SJCRH30 (cell line): ENCODE results near the gene KCTD8. TPM values are rescaled to one million over a fixed set of nuclear protein-coding genes. Genes with fewer than 3 reads are reported as not detected.
A peak's percentile ranks its signal among the peaks of the same experiment; 100 is the strongest.

ENCODE experiments used
- DNase-seq, 2 experiments: peaks; one replicate each; pipeline ENCODE4 v3.0.0-alpha.2; 2015 to 2020
- H3K27ac ChIP-seq: fragments of 250-450 bp; sonication (Bioruptor Pico); 2 replicates; pipeline ENCODE4 v1.5.1; 2020; ENCODE audit warnings: mild to moderate bottlenecking, moderate library complexity
- H3K27me3 ChIP-seq: fragments of 250-450 bp; sonication (Bioruptor Pico); 2 replicates; pipeline ENCODE4 v1.5.1; 2020; ENCODE audit warnings: mild to moderate bottlenecking, moderate library complexity
- H3K36me3 ChIP-seq: fragments of 250-450 bp; sonication (Bioruptor Pico); 2 replicates; pipeline ENCODE4 v1.5.1; 2020; ENCODE audit warnings: mild to moderate bottlenecking, moderate library complexity
- H3K4me1 ChIP-seq: fragments of 250-450 bp; sonication (Bioruptor Pico); 2 replicates; pipeline ENCODE4 v1.5.1; 2020; ENCODE audit warnings: mild to moderate bottlenecking, moderate library complexity
- H3K4me3 ChIP-seq: fragments of 250-450 bp; sonication (Bioruptor Pico); 2 replicates; pipeline ENCODE4 v1.5.1; 2020; ENCODE audit warnings: mild to moderate bottlenecking, moderate library complexity
- H3K9me3 ChIP-seq: fragments of 250-450 bp; sonication (Bioruptor Pico); replicated peaks from 2 replicates; pipeline ENCODE4 v1.5.1; 2020; ENCODE audit warnings: mild to moderate bottlenecking, moderate library complexity
- total RNA-seq: library from RNA; depleted of rRNA; stranded (reverse); fragments of >200 nt; shearing (Covaris generic); gene quantifications from 2 replicates; pipeline ENCODE4 v1.2.3, GENCODE V29; 2014; rRNA removed

KCTD8 gene
- total RNA-seq, 1 experiment from 2014 or later, result not detected

DNA sequence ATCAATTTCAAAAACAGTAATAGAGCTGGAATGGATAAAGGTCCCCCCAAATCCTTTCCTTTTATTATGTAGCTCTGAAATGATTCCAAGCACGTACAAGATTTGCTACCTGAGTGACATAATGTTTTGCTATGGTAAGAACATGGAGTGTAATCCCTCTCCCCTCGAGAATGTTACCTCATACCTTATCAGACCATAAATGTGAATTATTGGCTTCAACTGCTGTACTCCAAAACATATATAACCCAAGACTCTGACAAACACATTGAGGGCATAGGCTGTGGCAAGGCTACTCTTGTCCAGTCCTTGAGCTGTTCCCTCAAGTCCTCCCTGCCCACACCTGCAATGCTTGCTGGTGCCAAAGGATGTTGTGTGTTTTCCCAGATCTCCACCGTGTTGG lies 286.9 kb downstream of the KCTD8 start:
- no peak overlapping the region for H3K4me3 ChIP-seq
- no peak for DNase-seq
- H3K9me3 ChIP-seq, result no peaks in the 10 kb centered on the region
- no peaks in the 10 kb centered on the region for H3K27me3 ChIP-seq
- H3K36me3 ChIP-seq, result no peaks in the 10 kb centered on the region
- peaks cover 39% of the 10 kb centered on the region for H3K4me1 ChIP-seq
- no peak overlapping the region for H3K27ac ChIP-seq

GRCh38 chr4:44160776-44161367 lies 287.7 kb downstream of the KCTD8 start:
- no peaks in the 10 kb centered on the region for H3K27me3 ChIP-seq
- H3K4me3 ChIP-seq, result no peak overlapping the region
- H3K27ac ChIP-seq, result no peak overlapping the region; the same call in 1 of the 2 replicates
- peaks cover 39% of the 10 kb centered on the region for H3K4me1 ChIP-seq
- DNase-seq, result peak in 1 of 2 experiments; percentile 12
- H3K36me3 ChIP-seq, result no peaks in the 10 kb centered on the region
- no peaks in the 10 kb centered on the region for H3K9me3 ChIP-seq

GRCh38 chr4:44159991-44160390 lies 288.6 kb downstream of the KCTD8 start:
- Histone ChIP-seq H3K27me3 (no peaks in the 10 kb centered on the region), H3K4me1 (peaks cover 39% of the 10 kb centered on the region), H3K9me3 (no peaks in the 10 kb centered on the region), H3K36me3 (no peaks in the 10 kb centered on the region), H3K4me3 (no peak overlapping the region), H3K27ac (peak overlapping the region; percentile 32; the same call in 1 of the 2 replicates)
- peak in 1 of 2 experiments; percentile 62 for DNase-seq

DNA sequence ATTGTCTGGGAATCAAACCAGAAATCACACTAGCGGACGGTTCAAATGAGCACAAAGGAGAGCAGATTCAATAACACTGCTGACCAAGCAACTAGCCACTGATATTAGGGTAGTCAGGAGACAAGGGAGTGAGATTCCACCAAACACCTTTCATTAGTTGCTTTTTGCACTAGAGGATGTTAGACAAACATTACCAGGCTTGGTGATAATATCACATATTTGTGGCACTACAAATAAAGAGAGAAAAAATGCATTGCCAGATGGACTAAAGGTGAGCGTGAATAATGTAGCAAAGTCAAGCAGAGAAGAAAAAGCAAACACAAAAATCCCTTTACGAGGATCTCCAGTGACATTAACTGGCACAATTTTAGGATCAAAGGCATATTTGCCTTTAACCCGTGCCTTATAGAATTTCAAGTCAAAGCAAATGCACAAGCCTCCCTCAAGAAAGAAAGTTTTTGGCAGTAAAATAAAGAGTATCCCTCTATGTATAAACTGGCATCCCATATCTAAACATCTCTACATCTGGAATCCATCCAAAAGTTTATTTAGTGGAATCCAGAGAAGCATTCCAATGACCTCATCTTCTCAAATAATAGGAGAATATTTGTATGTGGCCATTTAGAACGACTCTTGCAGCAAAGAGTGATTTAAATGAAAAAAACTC lies 290.9 kb downstream of the KCTD8 start:
- no peaks in the 10 kb centered on the region for H3K36me3 ChIP-seq
- no peaks in the 10 kb centered on the region for H3K27me3 ChIP-seq
- H3K27ac ChIP-seq, result peak overlapping the region; percentile 43
- no peak overlapping the region for H3K4me3 ChIP-seq
- H3K9me3 ChIP-seq, result no peaks in the 10 kb centered on the region
- peak; percentile 12 to 71 for DNase-seq
- H3K4me1 ChIP-seq, result peaks cover 39% of the 10 kb centered on the region

DNA sequence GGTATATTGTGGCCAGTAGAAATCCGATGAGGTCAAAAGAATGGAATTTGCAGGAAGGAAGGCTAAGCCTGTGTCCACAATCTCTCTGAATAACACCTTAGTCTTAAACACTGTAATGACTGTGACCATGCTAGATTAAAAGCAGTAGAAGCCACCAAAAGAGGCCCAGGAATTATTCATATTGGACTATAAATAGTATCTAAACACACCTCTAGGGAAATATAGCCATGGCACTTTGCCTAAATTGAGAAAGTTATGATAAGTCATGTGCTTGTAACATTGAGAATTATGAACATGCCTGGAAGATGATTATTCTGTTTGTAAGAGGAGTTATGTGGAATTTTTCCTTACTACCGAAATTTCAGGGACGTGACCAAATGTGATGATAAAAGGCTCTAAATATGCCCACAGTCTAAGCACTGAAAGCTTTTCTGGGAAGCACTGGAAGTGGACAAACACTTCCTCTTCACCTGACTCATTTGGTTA lies 298.5 kb downstream of the KCTD8 start:
- peaks cover 32% of the 10 kb centered on the region for H3K4me1 ChIP-seq
- no peaks in the 10 kb centered on the region for H3K9me3 ChIP-seq
- no peak overlapping the region for H3K4me3 ChIP-seq
- no peaks in the 10 kb centered on the region for H3K27me3 ChIP-seq
- DNase-seq, result peak; percentile 26 to 71
- no peaks in the 10 kb centered on the region; the same call in 1 of the 2 replicates for H3K36me3 ChIP-seq
- H3K27ac ChIP-seq, result peak overlapping the region; percentile 52

DNA sequence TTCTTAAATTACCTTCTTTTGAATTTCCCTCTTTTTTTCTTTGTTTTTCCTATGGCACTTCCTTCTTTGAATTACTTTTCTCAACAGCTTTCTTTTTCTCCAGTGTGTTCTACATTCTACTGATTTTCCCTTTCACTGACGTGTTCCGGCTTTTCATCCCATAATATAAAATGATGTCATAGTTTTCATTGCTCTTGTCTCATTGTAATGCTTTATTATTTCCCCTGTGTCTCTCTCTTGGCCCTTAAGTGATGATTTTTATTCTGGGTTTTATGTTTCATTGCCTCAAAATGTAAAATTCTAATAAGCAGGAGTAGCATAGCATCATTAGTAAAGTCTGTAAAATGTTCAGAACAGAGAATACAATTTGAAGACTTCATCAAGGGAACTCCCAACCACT lies 299.3 kb downstream of the KCTD8 start:
- Histone ChIP-seq H3K27ac (peak overlapping the region; percentile 52), H3K36me3 (no peaks in the 10 kb centered on the region; the same call in 1 of the 2 replicates), H3K9me3 (no peaks in the 10 kb centered on the region), H3K27me3 (no peaks in the 10 kb centered on the region), H3K4me1 (peaks cover 32% of the 10 kb centered on the region), H3K4me3 (no peak overlapping the region)
- no peak for DNase-seq

- no peak for DNase-seq
- no peaks in the 10 kb centered on the region for H3K9me3 ChIP-seq
- no peak overlapping the region for H3K27ac ChIP-seq
- H3K4me1 ChIP-seq, result peaks cover 32% of the 10 kb centered on the region
- H3K4me3 ChIP-seq, result no peak overlapping the region
- no peaks in the 10 kb centered on the region for H3K27me3 ChIP-seq
- no peaks in the 10 kb centered on the region; the same call in 1 of the 2 replicates for H3K36me3 ChIP-seq
Measured at GRCh38 chr4:44147571-44148075, 301.0 kb downstream of the KCTD8 start.

DNA sequence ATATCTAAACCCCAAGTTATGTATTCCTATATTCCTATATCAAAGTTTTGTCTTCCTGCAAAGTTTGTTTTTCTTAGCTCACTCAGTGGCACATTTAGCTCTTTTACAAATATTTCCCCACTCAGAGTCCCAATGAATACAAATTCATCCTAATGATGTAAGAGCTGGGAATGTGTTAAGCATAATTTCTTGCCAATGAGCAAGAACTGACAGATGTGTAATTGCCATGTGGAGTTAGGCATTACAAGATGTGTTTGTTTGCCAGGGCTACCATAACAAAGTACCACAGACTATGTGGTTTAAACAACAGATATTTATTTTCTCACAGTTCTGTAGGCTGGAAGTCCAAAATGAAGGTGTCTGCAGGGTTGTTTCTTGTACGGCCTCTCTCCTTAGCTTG lies 302.1 kb downstream of the KCTD8 start:
- H3K4me3 ChIP-seq, result no peak overlapping the region
- H3K36me3 ChIP-seq, result no peaks in the 10 kb centered on the region
- peaks cover 28% of the 10 kb centered on the region for H3K4me1 ChIP-seq
- H3K9me3 ChIP-seq, result no peaks in the 10 kb centered on the region
- DNase-seq, result no peak
- H3K27ac ChIP-seq, result no peak overlapping the region
- H3K27me3 ChIP-seq, result no peaks in the 10 kb centered on the region

- no peak for DNase-seq
- no peaks in the 10 kb centered on the region for H3K36me3 ChIP-seq
- H3K4me3 ChIP-seq, result no peak overlapping the region
- H3K9me3 ChIP-seq, result no peaks in the 10 kb centered on the region
- H3K27ac ChIP-seq, result no peak overlapping the region
- peaks cover 23% of the 10 kb centered on the region for H3K4me1 ChIP-seq
- no peaks in the 10 kb centered on the region for H3K27me3 ChIP-seq
Measured at GRCh38 chr4:44145868-44146267, 302.7 kb downstream of the KCTD8 start.

- Histone ChIP-seq H3K4me1 (no peaks in the 10 kb centered on the region), H3K4me3 (no peak overlapping the region), H3K36me3 (no peaks in the 10 kb centered on the region)
Measured at GRCh38 chr4:44132526-44132925, 316.1 kb downstream of the KCTD8 start.

More at GRCh38 chr4:44132526-44132925, 316.1 kb downstream of the KCTD8 start:
- Histone ChIP-seq H3K27me3 (no peaks in the 10 kb centered on the region; the same call in 1 of the 2 replicates), H3K27ac (no peak overlapping the region), H3K9me3 (no peaks in the 10 kb centered on the region)
- DNase-seq, result no peak

Other genes starting within 250 kb of the KCTD8 start
- gene YIPF7, start 202.8 kb upstream of the KCTD8 start, total RNA-seq, result not detected in 2 replicates
- 41.8 and 44.5 TPM in 2 replicates for gene GUF1, start 229.6 kb upstream of the KCTD8 start, total RNA-seq